ENCODE data around the gene C5orf52. TPM values are rescaled to one million over a fixed set of nuclear protein-coding genes. Genes with fewer than 3 reads are reported as not detected.

The C5orf52 gene
- total RNA-seq, 1 experiment from 2014 or later: not detected

GRCh38 chr5:157665467-157666070 lies 5.8 kb upstream of the C5orf52 start:
- H2BK15ac ChIP-seq (ENCODE audit: low read depth, low read length): no peak overlapping the region
- no peak overlapping the region for H3K56ac ChIP-seq (ENCODE audit: insufficient read length, low read depth, low read length)
- H2BK120ac ChIP-seq (ENCODE audit: low read depth, low read length, poor library complexity, severe bottlenecking): no peak overlapping the region
- peaks cover 8 to 9% of the 10 kb centered on the region in 2 experiments; a peak in 3 of 5 replicates for H3K9me3 Mint-ChIP-seq
- no peak overlapping the region for H2AK5ac ChIP-seq (ENCODE audit: insufficient read length, low read length)
- H3K79me2 ChIP-seq (ENCODE audit: insufficient read depth, low read length): no peaks in the 10 kb centered on the region
- H3K4ac ChIP-seq (ENCODE audit: low read depth, low read length): no peak overlapping the region
- H3K14ac ChIP-seq (ENCODE audit: insufficient read depth, low read length): no peak overlapping the region
- no peak overlapping the region for H2BK12ac ChIP-seq (ENCODE audit: insufficient read length, low read depth, low read length)
- no peak overlapping the region for H2BK5ac ChIP-seq (ENCODE audit: insufficient read length, low read length)
- H3K36me3 Mint-ChIP-seq (ENCODE audit: insufficient read depth in 1 of 3, low read depth in 3 of 3): no peaks in the 10 kb centered on the region
- no peak overlapping the region for H3K9ac ChIP-seq (ENCODE audit: extremely low read depth, insufficient read length, low read length)
- no peaks in the 10 kb centered on the region for H3K79me1 ChIP-seq (ENCODE audit: insufficient read depth, low read depth, low read length, poor library complexity, severe bottlenecking)
- no CpG with 5 or more reads among the region's 2 CpGs for WGBS (ENCODE audit: extremely low coverage, insufficient read length, low lambda C conversion rate)
- no peak overlapping the region for H2BK20ac ChIP-seq (ENCODE audit: low read depth, low read length, poor library complexity, severe bottlenecking)
- no peak overlapping the region for H3K27ac Mint-ChIP-seq
- no peaks in the 10 kb centered on the region for H3K4me1 ChIP-seq (ENCODE audit: insufficient read depth, low read length)
- no peak overlapping the region for H3T11ph ChIP-seq (ENCODE audit: low read length)
- no peak overlapping the region for H4K8ac ChIP-seq (replicated peaks; ENCODE audit: insufficient read length, low read depth, low read length)
- H3K4me2 ChIP-seq (ENCODE audit: insufficient read depth, insufficient read length, low read length): no peak overlapping the region
- no peaks in the 10 kb centered on the region for H3K23me2 ChIP-seq (ENCODE audit: insufficient read length, low read depth, low read length, poor library complexity, severe bottlenecking)
- H3K23ac ChIP-seq (ENCODE audit: insufficient read length, low read depth, low read length): no peak overlapping the region
- no peak overlapping the region for H3K27ac ChIP-seq (ENCODE audit: insufficient read length, low read depth, low read length)
- no peaks in the 10 kb centered on the region for H4K20me1 ChIP-seq (ENCODE audit: control insufficient read depth, insufficient read depth, insufficient read length)
- H3K27me3 ChIP-seq (ENCODE audit: insufficient read depth, low read length): peaks cover 3% of the 10 kb centered on the region; the same call in 1 of the 2 replicates
- H3K27me3 Mint-ChIP-seq (ENCODE audit: low read depth): peaks cover 15% of the 10 kb centered on the region
- no peak for TF ChIP-seq CTCF (conservative IDR thresholded peaks at IDR 0.05)
- no peak overlapping the region for H4K91ac ChIP-seq (ENCODE audit: insufficient read length, low read depth, low read length)
- H3K4me1 Mint-ChIP-seq: peaks cover 0 to 8% of the 10 kb centered on the region in 2 experiments; a peak in 2 of 4 replicates
- H2AFZ ChIP-seq (ENCODE audit: low read length): no peak overlapping the region
- no peaks in the 10 kb centered on the region for H3K9me3 ChIP-seq (ENCODE audit: control insufficient read depth, low read depth, low read length)
- DNase-seq: no peak
- no peak overlapping the region for H3K18ac ChIP-seq (ENCODE audit: insufficient read length, low read depth, low read length)
- no peak overlapping the region for H4K5ac ChIP-seq (ENCODE audit: insufficient read length, low read depth, low read length)
- no peak overlapping the region for H3K4me3 Mint-ChIP-seq

Measured in H9 (cell line).